ENCODE measurements around the gene HDGF. TPM values are rescaled to one million over a fixed set of nuclear protein-coding genes. Genes with fewer than 3 reads are reported as not detected.

Gene HDGF
- total RNA-seq, 1 experiment from 2014 or later, result 306 TPM

- DNase-seq (ENCODE audit: low read depth), result peak; percentile 84
Observed at GRCh38 chr1:156725683-156726280, 25.7 kb downstream of the HDGF start.

- no peak for DNase-seq (ENCODE audit: low read depth)
Observed at GRCh38 chr1:156721535-156721934, 29.9 kb downstream of the HDGF start.

GRCh38 chr1:156721131-156721530, 30.3 kb downstream of the HDGF start:
- no peak for DNase-seq (ENCODE audit: low read depth)

- DNase-seq (ENCODE audit: low read depth), result no peak
Observed at GRCh38 chr1:156717351-156717750, 34.1 kb downstream of the HDGF start.

- DNase-seq (ENCODE audit: low read depth), result no peak
Observed at GRCh38 chr1:156714830-156715229, 36.6 kb downstream of the HDGF start.

- DNase-seq (ENCODE audit: low read depth), result peak; percentile 87
Observed at GRCh38 chr1:156712626-156713025, 38.8 kb downstream of the HDGF start.

- DNase-seq (ENCODE audit: low read depth), result peak; percentile 75
Observed at GRCh38 chr1:156711011-156711817, 40.3 kb downstream of the HDGF start.

GRCh38 chr1:156709757-156710489, 41.6 kb downstream of the HDGF start:
- DNase-seq (ENCODE audit: low read depth), result peak; percentile 86

- DNase-seq (ENCODE audit: low read depth), result no peak
Observed at GRCh38 chr1:156709031-156709430, 42.4 kb downstream of the HDGF start.

GRCh38 chr1:156708218-156708661, 43.2 kb downstream of the HDGF start:
- DNase-seq (ENCODE audit: low read depth), result no peak

- peak; percentile 75 for DNase-seq (ENCODE audit: low read depth)
Observed at GRCh38 chr1:156707417-156708217, 43.9 kb downstream of the HDGF start.

- peak; percentile 87 for DNase-seq (ENCODE audit: low read depth)
Observed at GRCh38 chr1:156706657-156707416, 44.6 kb downstream of the HDGF start.

- peak; percentile 63 for DNase-seq (ENCODE audit: low read depth)
Observed at GRCh38 chr1:156705918-156706656, 45.4 kb downstream of the HDGF start.

- DNase-seq (ENCODE audit: low read depth), result peak; percentile 44
Observed at GRCh38 chr1:156705321-156705917, 46.1 kb downstream of the HDGF start, which contains the start of gene CRABP2. CRABP2 (minus strand) TSS chr1:156705583; CDS start chr1:156705446, 137 bp downstream.

- DNase-seq (ENCODE audit: low read depth), result peak; percentile 78
Observed at GRCh38 chr1:156704930-156705320, 46.5 kb downstream of the HDGF start.

GRCh38 chr1:156704166-156704711, 47.2 kb downstream of the HDGF start:
- no peak for DNase-seq (ENCODE audit: low read depth)

GRCh38 chr1:156703741-156704140, 47.7 kb downstream of the HDGF start:
- DNase-seq (ENCODE audit: low read depth), result no peak

- no peak for DNase-seq (ENCODE audit: low read depth)
Observed at GRCh38 chr1:156703336-156703735, 48.1 kb downstream of the HDGF start.

Measured in RPMI7951 (cell line).